ENCODE measurements around the gene MYBPC3. TPM values are rescaled to one million over a fixed set of nuclear protein-coding genes. Genes with fewer than 3 reads are reported as not detected.

MYBPC3 gene
- total RNA-seq, 4 donors from 2014 or later: 0.06 to 0.17 TPM; not detected in 2

GRCh38 chr11:47333526-47333845, 19.0 kb downstream of the MYBPC3 start:
- TF ChIP-seq, protein P1, sequence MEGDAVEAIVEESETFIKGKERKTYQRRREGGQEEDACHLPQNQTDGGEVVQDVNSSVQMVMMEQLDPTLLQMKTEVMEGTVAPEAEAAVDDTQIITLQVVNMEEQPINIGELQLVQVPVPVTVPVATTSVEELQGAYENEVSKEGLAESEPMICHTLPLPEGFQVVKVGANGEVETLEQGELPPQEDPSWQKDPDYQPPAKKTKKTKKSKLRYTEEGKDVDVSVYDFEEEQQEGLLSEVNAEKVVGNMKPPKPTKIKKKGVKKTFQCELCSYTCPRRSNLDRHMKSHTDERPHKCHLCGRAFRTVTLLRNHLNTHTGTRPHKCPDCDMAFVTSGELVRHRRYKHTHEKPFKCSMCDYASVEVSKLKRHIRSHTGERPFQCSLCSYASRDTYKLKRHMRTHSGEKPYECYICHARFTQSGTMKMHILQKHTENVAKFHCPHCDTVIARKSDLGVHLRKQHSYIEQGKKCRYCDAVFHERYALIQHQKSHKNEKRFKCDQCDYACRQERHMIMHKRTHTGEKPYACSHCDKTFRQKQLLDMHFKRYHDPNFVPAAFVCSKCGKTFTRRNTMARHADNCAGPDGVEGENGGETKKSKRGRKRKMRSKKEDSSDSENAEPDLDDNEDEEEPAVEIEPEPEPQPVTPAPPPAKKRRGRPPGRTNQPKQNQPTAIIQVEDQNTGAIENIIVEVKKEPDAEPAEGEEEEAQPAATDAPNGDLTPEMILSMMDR (IDR thresholded peaks at IDR 0.05): no peak
- TF ChIP-seq EP300 (IDR thresholded peaks at IDR 0.05): no peak
- TF ChIP-seq POLR2AphosphoS5 (IDR thresholded peaks at IDR 0.05): no peak
- intact Hi-C loops (cut with DNase I): no loop called here
- Histone ChIP-seq H3K4me1 (peaks cover 17 to 31% (median 21%) of the 10 kb centered on the region in 4 donors), H3K27me3 (no peaks in the 10 kb centered on the region), H3K27ac (replicated peaks in 1 of 4) (no peak overlapping the region), H3K9me3 (no peaks in the 10 kb centered on the region), H3K4me3 (no peak overlapping the region), H3K36me3 (peaks cover 0 to 73% (median 14%) of the 10 kb centered on the region in 4 donors)
- no CpG with 5 or more reads among the region's 14 CpGs for WGBS
- no peak for DNase-seq (ENCODE audit: extremely low spot score)

- Histone ChIP-seq H3K4me3 (no peak overlapping the region), H3K4me1 (peaks cover 17 to 31% (median 21%) of the 10 kb centered on the region in 4 donors), H3K36me3 (peaks cover 0 to 68% (median 17%) of the 10 kb centered on the region in 4 donors), H3K27ac (replicated peaks in 1 of 4) (no peak overlapping the region), H3K27me3 (no peaks in the 10 kb centered on the region), H3K9me3 (no peaks in the 10 kb centered on the region)
- no peak for DNase-seq (ENCODE audit: extremely low spot score)
- WGBS: 93% methylated on average over 8 of the region's 20 CpGs
- intact Hi-C loops (cut with DNase I): no loop called here
- TF ChIP-seq, protein P1 (IDR thresholded peaks at IDR 0.05): no peak
- TF ChIP-seq EP300 (IDR thresholded peaks at IDR 0.05): no peak
- no peak for TF ChIP-seq POLR2A (IDR thresholded peaks at IDR 0.05; ENCODE audit: low read depth)
- no peak for TF ChIP-seq POLR2AphosphoS5 (IDR thresholded peaks at IDR 0.05)
Observed at GRCh38 chr11:47332791-47333525, 19.5 kb downstream of the MYBPC3 start.

DNA sequence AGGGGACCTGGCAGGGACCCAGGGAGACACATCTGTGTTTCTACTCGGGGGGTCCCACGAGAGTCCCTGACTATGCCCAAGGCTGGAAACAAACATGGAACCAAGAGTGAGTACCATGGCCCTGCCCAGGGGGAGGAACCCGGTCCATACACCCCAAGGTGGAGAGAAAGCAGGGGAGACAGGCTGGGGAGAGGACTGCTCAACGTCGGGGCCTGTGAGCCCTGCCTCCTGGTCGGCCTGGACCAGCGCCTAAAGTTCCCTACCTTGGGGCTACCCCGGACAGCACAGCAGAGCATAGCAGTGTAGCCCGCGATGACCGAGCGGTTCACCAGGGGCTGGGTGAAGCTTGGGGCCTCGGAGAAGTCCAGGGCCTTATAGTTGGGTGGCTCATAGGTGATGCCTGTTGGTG, 20.2 kb downstream of the MYBPC3 start:
- Histone ChIP-seq H3K9me3 (no peaks in the 10 kb centered on the region), H3K4me3 (no peak overlapping the region), H3K4me1 (peaks cover 17 to 31% (median 21%) of the 10 kb centered on the region in 4 donors), H3K27ac (replicated peaks in 1 of 4) (no peak overlapping the region), H3K27me3 (no peaks in the 10 kb centered on the region), H3K36me3 (peaks cover 0 to 62% (median 20%) of the 10 kb centered on the region in 4 donors)
- WGBS: 100% methylated on average over 2 of the region's 13 CpGs
- TF ChIP-seq POLR2A (IDR thresholded peaks at IDR 0.05; ENCODE audit: low read depth) (no peak), POLR2AphosphoS5 (IDR thresholded peaks at IDR 0.05) (no peak), EP300 (IDR thresholded peaks at IDR 0.05) (no peak)
- TF ChIP-seq, protein P1 (IDR thresholded peaks at IDR 0.05): no peak
- intact Hi-C loops (cut with DNase I): no loop called here
- DNase-seq (ENCODE audit: extremely low spot score): no peak

GRCh38 chr11:47331454-47332302, 20.8 kb downstream of the MYBPC3 start:
- H3K27me3 ChIP-seq: no peaks in the 10 kb centered on the region
- intact Hi-C loops (cut with DNase I): no loop called here
- WGBS: 88% methylated on average over 18 of the region's 21 CpGs
- TF ChIP-seq POLR2AphosphoS5 (IDR thresholded peaks at IDR 0.05) (no peak), POLR2A (IDR thresholded peaks at IDR 0.05; ENCODE audit: low read depth) (no peak), EP300 (IDR thresholded peaks at IDR 0.05) (no peak)
- TF ChIP-seq, protein P1 (IDR thresholded peaks at IDR 0.05): no peak
- peaks cover 3 to 55% (median 23%) of the 10 kb centered on the region in 4 donors for H3K36me3 ChIP-seq
- H3K9me3 ChIP-seq: no peaks in the 10 kb centered on the region
- peaks cover 17 to 31% (median 21%) of the 10 kb centered on the region in 4 donors for H3K4me1 ChIP-seq
- no peak overlapping the region for H3K27ac ChIP-seq (replicated peaks in 1 of 4)
- H3K4me3 ChIP-seq: no peak overlapping the region
- no peak for DNase-seq (ENCODE audit: extremely low spot score)
